T-helper 1 cell treated with Interleukin-12 subunit alpha and Interleukin-12 subunit beta and Interleukin-4 antibody, amounts not matched to agents 30 μg/mL and 1 μg/mL, for 36 hours (primary cell): Measurements from ENCODE around the gene DEGS2.

Experiments used
- H3K27ac Mint-ChIP-seq: one replicate; pipeline ENCODE4 v1.8.0; 2021; ENCODE audit warnings: mild to moderate bottlenecking, mixed read lengths
- H3K27me3 Mint-ChIP-seq: one replicate; pipeline ENCODE4 v1.8.0; 2021; ENCODE audit warnings: low read depth, mixed read lengths
- H3K36me3 Mint-ChIP-seq: one replicate; pipeline ENCODE4 v1.8.0; 2021; ENCODE audit warnings: low read depth, mixed read lengths
- H3K4me1 Mint-ChIP-seq: one replicate; pipeline ENCODE4 v1.8.0; 2021; ENCODE audit warnings: low read depth, mixed read lengths
- H3K4me3 Mint-ChIP-seq: one replicate; pipeline ENCODE4 v1.8.0; 2021; ENCODE audit warnings: mild to moderate bottlenecking, moderate library complexity, mixed read lengths
- H3K9me3 Mint-ChIP-seq: one replicate; pipeline ENCODE4 v1.8.0; 2021; ENCODE audit warnings: mixed read lengths

Gene DEGS2

GRCh38 chr14:100147691-100148464 is 11.6 kb downstream of the DEGS2 start:
- H3K9me3 Mint-ChIP-seq = peaks cover 1% of the 10 kb centered on the region
- H3K4me3 Mint-ChIP-seq = no peak overlapping the region
- H3K36me3 Mint-ChIP-seq = peaks cover 5% of the 10 kb centered on the region
- no peaks in the 10 kb centered on the region for H3K27me3 Mint-ChIP-seq
- H3K27ac Mint-ChIP-seq = peak overlapping the region; percentile 77
- H3K4me1 Mint-ChIP-seq = peaks cover 9% of the 10 kb centered on the region

- H3K4me1 Mint-ChIP-seq = peaks cover 9% of the 10 kb centered on the region
- no peaks in the 10 kb centered on the region for H3K27me3 Mint-ChIP-seq
- peak overlapping the region; percentile 63 for H3K27ac Mint-ChIP-seq
- peaks cover 5% of the 10 kb centered on the region for H3K36me3 Mint-ChIP-seq
- no peaks in the 10 kb centered on the region for H3K9me3 Mint-ChIP-seq
- no peak overlapping the region for H3K4me3 Mint-ChIP-seq
These were observed 12.2 kb downstream of the DEGS2 start for GRCh38 chr14:100147181-100147631.

- no peaks in the 10 kb centered on the region for H3K9me3 Mint-ChIP-seq
- no peaks in the 10 kb centered on the region for H3K27me3 Mint-ChIP-seq
- no peak overlapping the region for H3K4me3 Mint-ChIP-seq
- H3K36me3 Mint-ChIP-seq = peaks cover 10% of the 10 kb centered on the region
- peaks cover 9% of the 10 kb centered on the region for H3K4me1 Mint-ChIP-seq
- no peak overlapping the region for H3K27ac Mint-ChIP-seq
These were observed 12.8 kb downstream of the DEGS2 start for GRCh38 chr14:100146531-100147091.

- peaks cover 9% of the 10 kb centered on the region for H3K4me1 Mint-ChIP-seq
- no peaks in the 10 kb centered on the region for H3K27me3 Mint-ChIP-seq
- H3K9me3 Mint-ChIP-seq = no peaks in the 10 kb centered on the region
- H3K4me3 Mint-ChIP-seq = no peak overlapping the region
- H3K36me3 Mint-ChIP-seq = peaks cover 12% of the 10 kb centered on the region
- H3K27ac Mint-ChIP-seq = no peak overlapping the region
These were observed 13.6 kb downstream of the DEGS2 start for GRCh38 chr14:100145682-100146464.

GRCh38 chr14:100144996-100145646 is 14.3 kb downstream of the DEGS2 start:
- Mint-ChIP-seq H3K4me3 (no peak overlapping the region), H3K36me3 (peaks cover 15% of the 10 kb centered on the region), H3K9me3 (no peaks in the 10 kb centered on the region), H3K4me1 (peaks cover 9% of the 10 kb centered on the region), H3K27me3 (no peaks in the 10 kb centered on the region), H3K27ac (no peak overlapping the region)

GRCh38 chr14:100144645-100144995 is 14.8 kb downstream of the DEGS2 start:
- Mint-ChIP-seq H3K4me1 (peaks cover 10% of the 10 kb centered on the region), H3K36me3 (peaks cover 17% of the 10 kb centered on the region), H3K9me3 (no peaks in the 10 kb centered on the region), H3K27me3 (no peaks in the 10 kb centered on the region), H3K4me3 (no peak overlapping the region), H3K27ac (no peak overlapping the region)

GRCh38 chr14:100143934-100144333 is 15.5 kb downstream of the DEGS2 start:
- Mint-ChIP-seq H3K9me3 (no peaks in the 10 kb centered on the region), H3K27me3 (no peaks in the 10 kb centered on the region), H3K36me3 (peaks cover 23% of the 10 kb centered on the region), H3K4me1 (peaks cover 11% of the 10 kb centered on the region), H3K27ac (no peak overlapping the region), H3K4me3 (no peak overlapping the region)

- peaks cover 27% of the 10 kb centered on the region for H3K36me3 Mint-ChIP-seq
- H3K9me3 Mint-ChIP-seq = no peaks in the 10 kb centered on the region
- H3K4me1 Mint-ChIP-seq = peaks cover 11% of the 10 kb centered on the region
- H3K27me3 Mint-ChIP-seq = no peaks in the 10 kb centered on the region
- no peak overlapping the region for H3K27ac Mint-ChIP-seq
- no peak overlapping the region for H3K4me3 Mint-ChIP-seq
These were observed 15.9 kb downstream of the DEGS2 start for GRCh38 chr14:100143523-100143922.

- Mint-ChIP-seq H3K9me3 (no peaks in the 10 kb centered on the region), H3K4me1 (peaks cover 11% of the 10 kb centered on the region), H3K4me3 (no peak overlapping the region), H3K27me3 (no peaks in the 10 kb centered on the region), H3K36me3 (peaks cover 32% of the 10 kb centered on the region), H3K27ac (peak overlapping the region; percentile 31)
These were observed 17.1 kb downstream of the DEGS2 start for GRCh38 chr14:100142073-100143040.

- Mint-ChIP-seq H3K27me3 (no peaks in the 10 kb centered on the region), H3K27ac (no peak overlapping the region), H3K36me3 (peaks cover 40% of the 10 kb centered on the region), H3K4me1 (peaks cover 10% of the 10 kb centered on the region), H3K9me3 (no peaks in the 10 kb centered on the region), H3K4me3 (no peak overlapping the region)
These were observed 18.3 kb downstream of the DEGS2 start for GRCh38 chr14:100141098-100141497.

- Mint-ChIP-seq H3K36me3 (peaks cover 45% of the 10 kb centered on the region), H3K4me3 (no peak overlapping the region), H3K27ac (no peak overlapping the region), H3K4me1 (peaks cover 8% of the 10 kb centered on the region), H3K9me3 (no peaks in the 10 kb centered on the region), H3K27me3 (no peaks in the 10 kb centered on the region)
These were observed 18.9 kb downstream of the DEGS2 start for GRCh38 chr14:100140452-100141078.

GRCh38 chr14:100138955-100139354 is 20.5 kb downstream of the DEGS2 start:
- Mint-ChIP-seq H3K4me3 (no peak overlapping the region), H3K9me3 (no peaks in the 10 kb centered on the region), H3K4me1 (peaks cover 8% of the 10 kb centered on the region), H3K36me3 (peaks cover 54% of the 10 kb centered on the region), H3K27me3 (no peaks in the 10 kb centered on the region), H3K27ac (no peak overlapping the region)

GRCh38 chr14:100138082-100138787 is 21.2 kb downstream of the DEGS2 start:
- no peaks in the 10 kb centered on the region for H3K27me3 Mint-ChIP-seq
- peaks cover 8% of the 10 kb centered on the region for H3K4me1 Mint-ChIP-seq
- peak overlapping the region; percentile 31 for H3K27ac Mint-ChIP-seq
- no peak overlapping the region for H3K4me3 Mint-ChIP-seq
- H3K9me3 Mint-ChIP-seq = no peaks in the 10 kb centered on the region
- H3K36me3 Mint-ChIP-seq = peaks cover 60% of the 10 kb centered on the region
